CD4-positive, alpha-beta T cell treated with Interleukin-1 beta for 1 hour (primary cell): ENCODE data around the gene GADL1.

Source experiments
- DNase-seq, 2 donors: peaks; one replicate each; pipeline ENCODE4 v3.0.0-alpha.2; 2020 to 2022

Gene GADL1

DNA sequence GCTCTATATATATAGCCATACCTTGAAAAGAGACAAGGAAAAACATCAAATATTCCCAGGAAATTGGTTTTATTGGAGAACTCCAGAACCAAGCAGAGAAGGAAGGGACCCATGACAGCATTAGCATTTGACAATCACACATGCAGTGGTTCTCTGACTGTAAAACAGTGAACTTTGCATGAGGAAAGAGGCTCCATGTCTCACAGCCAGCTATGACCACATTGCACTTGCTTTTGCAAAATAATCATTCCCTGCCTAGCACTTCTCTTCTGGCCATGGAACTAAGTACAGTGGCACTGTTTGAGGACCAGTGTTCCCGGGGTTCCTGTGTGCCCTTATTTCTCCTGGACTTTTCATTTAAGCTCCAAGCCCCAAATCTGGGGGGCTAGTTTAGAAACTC lies 202.5 kb downstream of the GADL1 start:
- DNase-seq: no peak

DNA sequence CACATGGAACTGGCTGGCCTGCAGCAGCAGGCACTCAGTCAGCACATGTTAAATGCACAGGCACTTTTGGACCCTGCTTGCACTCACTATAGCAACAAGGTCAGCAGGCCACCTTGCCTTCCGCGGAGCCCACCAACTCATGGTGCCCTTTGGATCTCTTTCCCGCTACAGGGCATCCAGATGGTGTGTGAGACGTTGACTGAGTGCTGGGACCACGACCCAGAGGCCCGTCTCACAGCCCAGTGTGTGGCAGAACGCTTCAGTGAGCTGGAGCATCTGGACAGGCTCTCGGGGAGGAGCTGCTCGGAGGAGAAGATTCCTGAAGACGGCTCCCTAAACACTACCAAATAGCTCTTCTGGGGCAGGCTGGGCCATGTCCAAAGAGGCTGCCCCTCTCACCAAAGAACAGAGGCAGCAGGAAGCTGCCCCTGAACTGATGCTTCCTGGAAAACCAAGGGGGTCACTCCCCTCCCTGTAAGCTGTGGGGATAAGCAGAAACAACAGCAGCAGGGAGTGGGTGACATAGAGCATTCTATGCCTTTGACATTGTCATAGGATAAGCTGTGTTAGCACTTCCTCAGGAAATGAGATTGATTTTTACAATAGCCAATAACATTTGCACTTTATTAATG lies 203.1 kb downstream of the GADL1 start:
- DNase-seq: no peak

DNA sequence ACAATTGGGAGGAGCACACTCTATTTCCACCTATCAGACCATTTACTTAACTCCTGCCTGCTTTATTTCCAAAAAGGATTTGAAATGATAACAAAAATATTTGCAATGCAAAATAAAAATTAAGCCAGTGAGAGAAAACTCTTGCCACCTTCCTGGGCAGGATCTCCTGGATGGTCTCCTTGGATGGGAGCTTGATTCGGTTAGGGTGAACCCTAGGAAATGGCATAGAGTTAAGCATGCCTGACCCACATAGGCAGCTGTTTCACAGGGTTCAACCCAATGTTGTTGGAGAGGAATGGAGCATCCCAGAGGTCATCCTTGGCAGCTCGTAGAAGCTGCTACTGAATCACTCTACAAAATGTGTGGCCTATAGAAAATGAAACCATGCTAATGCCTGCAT lies 204.3 kb downstream of the GADL1 start:
- DNase-seq: no peak

DNA sequence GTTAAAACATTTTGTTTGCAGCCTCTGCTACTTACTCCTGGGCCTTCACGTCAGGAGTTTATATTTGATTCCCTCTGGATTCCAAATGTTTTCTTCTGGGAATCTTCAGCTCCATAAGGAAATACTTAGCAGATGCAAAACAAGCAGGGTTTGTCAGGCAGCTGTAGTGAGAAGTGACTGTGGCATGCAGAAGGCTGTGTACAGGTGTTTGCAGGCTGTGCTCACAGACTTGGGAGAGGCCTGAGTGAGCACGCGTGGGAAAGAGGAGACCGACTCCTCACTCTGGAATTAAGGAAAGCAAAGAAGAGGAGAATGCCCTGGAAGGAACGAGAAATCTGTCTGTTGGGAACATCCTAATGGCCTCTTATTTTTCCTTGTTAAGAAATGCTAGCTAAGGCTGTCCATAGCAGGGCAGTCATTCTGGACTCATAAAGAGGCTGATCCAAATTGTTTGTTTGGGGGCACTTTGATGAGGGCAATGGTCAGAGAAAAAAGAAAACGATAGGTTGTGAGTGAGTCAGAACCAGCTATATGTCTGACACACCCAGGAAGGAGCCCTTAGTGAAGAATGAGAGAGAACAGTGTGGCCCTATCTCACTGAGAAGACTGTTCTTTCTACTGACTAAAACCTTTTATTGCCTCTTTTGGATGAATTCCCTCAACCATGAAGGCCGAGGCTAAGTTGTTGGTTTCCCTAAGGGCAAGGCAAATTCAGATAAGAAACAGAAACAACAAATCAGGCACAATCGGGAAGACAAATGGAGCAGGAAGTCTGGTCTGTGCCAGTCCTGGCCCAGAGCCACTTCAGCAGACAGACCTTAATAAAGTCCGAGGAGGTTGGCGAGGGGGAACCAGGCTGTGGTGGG lies 205.5 kb downstream of the GADL1 start:
- no peak for DNase-seq

DNA sequence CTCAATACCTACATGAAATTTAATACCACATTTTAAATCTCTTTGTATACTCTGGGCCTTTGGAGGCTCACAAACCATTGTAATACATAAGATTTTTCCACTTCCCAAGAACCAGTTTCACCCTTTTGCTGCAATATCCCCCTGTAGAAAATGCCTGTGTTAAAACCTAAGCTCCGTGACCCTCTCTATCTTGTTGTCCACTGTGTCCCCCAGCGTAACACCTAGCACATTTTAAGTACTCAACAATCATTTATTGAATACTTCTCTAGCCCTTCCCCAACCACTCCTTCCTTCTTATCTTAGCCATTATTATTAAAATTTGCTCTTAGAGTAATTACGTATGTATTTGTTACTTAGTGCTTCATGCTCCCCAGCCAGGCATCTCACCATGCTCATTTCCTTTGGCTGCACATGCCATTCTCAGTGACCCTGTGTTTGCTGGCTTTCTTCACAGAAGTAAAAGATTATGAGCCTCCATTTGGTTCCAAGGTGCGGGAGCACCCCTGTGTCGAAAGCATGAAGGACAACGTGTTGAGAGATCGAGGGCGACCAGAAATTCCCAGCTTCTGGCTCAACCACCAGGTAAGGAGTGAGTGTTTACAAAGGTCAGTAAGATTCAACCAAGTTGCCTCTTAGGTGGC lies 206.4 kb downstream of the GADL1 start:
- DNase-seq: no peak

DNA sequence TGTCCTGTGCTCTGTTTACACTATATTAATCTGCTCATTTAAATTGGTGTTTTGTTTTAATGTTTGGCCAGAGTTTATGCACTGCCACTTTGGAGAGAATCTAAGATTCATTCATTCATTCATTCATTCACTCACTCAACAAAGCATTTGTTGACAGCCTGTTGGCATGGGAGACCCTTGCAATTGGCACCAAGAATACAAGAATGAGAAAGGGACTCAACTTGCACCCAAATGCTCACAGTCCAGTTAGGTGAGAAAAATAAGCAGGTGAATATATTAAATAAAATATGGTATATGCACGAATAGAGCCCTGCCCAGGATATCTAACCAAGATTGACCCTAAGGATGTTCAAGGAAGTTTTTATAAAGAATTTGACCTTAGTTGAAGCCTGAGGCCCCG lies 207.7 kb downstream of the GADL1 start:
- no peak for DNase-seq

DNA sequence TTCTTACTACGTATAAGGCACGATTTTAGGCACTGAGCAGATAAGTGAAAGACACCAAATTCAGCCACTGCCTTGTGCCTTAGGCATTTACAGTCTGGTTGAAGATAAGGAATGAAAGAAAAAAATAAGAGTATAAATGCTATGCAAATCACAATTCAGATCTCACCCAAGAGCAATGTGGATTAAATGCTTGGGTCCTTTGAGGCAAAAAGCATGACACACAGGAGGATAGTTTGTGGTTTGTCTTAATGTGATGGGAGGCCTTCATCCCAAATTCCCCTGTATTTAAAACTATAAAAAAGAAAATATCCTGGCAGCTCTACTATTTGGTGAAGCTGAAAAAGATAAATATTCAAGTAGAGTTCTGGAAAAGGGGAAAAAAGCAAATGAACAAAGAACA lies 208.3 kb downstream of the GADL1 start:
- DNase-seq: no peak

DNA sequence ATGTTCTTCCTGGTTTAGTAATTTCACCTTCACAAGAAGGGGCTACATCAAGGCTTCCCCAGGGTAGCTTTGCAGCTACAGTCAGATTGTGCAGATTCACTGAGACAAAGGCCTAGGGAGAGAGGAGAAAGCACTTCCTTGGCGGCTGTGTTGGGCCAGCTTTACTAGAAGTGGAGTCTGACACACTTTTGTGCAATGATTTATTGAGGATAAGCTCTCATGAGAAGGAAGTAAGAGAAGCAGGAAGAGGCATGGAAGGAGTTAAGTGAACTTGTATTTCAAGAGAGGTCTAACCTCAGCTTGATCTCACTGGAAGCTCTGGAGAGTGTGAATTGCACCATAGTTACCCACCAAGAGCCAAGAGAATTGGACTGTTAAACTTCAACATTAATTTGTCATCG lies 209.2 kb downstream of the GADL1 start:
- no peak for DNase-seq

DNA sequence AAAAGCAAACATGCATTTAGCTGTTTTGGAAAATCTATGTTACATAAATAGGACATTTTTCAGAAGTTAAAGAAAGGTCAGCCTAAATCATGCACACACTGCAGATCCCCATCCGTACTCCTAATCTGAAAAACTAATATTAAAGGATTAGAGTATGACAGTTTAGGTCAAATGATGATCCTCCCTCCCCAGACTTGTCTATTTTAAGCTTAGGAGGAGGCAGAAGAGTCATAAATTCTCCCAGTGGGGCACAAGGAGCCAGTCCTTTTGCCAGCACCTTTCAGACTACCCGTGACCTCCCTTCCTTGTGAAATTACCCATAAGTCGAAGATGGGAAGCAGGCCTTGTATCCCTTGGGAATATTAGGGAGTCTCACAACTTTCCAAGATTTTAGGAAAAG lies 210.1 kb downstream of the GADL1 start:
- no peak for DNase-seq

DNA sequence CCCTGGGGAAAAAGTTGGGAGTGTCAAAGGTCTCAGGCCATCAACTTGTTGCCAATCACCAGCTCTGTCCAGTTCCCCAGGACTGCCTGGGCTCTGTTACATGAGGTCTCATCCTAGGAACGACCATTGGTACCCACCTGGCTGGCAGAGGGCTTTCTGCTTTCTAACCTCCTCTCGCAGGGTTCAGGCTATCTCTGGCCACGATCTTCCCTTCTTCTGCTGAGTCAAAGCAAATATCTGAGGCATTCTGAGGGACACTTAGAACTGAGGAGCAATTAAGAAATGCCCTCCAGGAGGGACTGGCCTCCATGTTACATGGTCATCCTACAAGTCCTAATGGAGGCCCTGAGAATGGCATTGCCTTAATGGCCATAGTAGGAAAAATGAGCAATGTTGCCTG lies 210.7 kb downstream of the GADL1 start:
- DNase-seq: no peak

DNA sequence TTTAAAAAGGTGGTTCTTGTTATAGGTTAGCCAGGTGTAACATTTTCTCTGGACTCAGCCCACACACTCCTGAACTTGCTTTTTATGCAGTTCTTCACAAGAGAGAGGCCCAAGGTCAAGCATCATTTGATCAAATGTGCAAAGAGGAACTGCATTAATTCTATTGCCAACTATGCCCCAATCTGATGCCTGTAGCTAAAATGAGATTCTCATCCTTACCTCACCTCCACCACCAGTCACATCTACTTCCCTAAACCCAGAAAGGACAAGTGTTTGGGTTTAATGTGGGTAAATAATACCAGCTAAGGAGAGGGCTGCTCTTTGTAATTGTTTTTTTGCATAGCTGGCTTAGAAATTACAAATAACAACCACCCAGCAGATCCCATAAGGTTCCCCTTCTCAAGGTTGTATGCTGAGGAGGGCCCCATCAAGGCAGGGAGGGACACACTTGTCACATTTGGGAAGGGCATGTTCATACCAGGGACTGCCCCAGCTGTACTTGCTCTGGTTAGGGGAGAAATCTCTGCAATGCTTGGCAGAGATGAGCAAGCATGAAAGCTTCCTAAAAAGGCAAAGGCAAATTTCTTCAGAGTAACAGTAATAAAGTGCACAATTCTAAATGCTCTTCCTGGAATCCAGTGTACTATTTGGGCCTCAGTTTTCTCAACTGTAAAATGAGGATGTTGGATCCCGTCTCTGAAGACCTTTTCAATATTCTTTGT lies 211.9 kb downstream of the GADL1 start:
- DNase-seq: no peak

DNA sequence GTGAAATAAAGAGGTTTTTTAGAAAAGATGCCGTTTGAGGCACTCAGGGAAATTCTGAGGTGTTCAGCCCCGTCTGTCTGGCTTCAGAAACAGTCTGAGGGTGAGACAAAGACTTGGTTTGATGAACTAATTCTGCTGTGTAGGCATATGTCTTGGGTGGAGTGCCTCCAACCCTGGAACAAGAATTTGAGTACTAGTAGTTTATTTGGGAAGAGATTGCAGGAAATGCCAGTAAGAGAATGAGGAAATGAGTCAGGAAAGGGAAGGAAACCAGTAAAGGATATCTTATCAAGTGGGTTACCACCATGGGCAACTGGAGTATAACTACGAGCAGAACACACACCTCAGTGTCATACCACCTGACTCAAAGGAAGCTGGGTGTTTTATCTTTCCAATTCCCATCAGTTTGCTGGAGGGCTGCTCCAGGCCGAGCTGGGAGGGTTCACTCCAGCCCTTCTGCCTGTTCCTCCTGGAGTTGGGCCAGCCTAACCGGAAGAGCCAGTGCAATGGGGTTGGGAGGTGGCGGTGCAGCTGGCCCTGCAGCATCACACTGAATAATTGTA lies 212.7 kb downstream of the GADL1 start:
- no peak for DNase-seq

DNA sequence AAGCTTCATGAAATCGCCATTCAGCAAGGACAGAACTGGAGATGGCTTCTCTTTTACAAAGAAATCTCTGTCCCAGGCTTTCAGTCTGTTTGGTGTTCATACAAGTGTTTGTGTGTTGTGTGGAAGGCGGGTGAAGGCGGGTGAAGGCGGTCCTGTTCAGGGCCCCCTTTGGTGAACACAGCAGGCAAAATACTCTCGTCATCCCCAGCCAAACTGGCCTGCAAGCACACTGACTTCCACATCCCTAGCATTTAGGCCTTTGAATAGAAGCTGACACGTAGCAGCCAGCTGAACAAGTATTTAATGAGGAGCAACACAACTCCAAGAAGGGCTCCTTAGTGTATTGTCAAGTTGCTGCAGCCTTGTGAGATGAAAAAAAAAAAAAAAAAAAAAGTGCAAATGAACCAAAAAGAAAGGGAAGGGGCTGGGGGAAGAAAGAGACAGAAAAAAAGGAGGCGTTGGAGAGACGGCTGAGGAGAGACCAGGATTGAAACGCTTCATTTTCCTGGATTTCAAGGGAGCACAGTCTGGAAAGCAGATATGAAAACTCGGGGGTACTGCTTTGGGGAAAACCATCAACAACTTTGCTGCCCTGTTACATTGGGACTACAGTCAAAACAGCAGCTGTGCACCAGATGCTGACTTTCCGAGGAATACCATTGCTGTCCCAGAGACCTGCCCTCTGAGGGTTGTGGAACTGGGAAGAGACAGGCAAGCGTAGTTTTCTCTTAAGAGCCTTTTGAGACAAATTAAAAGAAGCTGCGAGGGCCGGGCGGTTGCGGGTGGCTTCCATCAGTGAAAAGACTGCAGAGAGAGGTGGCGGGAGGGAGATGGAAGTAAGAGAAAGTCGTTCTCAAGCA lies 213.4 kb downstream of the GADL1 start:
- no peak for DNase-seq

DNA sequence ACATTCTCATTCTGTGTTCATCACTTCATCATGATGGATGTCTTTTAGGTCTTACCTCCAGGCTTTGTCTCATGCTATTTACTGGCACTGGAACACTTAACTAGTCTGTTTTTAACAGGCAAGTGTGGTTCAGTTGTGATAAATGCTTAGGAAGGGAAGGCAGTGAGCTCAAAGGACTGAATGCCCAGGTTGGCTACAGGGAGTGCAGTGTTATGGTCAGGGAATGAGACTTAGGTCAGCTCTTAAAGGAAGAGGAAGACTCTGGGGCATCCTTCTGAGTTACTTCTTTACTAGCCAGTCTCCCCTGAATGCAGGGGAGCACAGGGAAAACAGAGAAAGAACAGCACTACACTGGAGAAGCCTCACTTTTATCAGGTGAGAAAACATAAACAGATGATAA lies 215.4 kb downstream of the GADL1 start:
- DNase-seq: no peak

DNA sequence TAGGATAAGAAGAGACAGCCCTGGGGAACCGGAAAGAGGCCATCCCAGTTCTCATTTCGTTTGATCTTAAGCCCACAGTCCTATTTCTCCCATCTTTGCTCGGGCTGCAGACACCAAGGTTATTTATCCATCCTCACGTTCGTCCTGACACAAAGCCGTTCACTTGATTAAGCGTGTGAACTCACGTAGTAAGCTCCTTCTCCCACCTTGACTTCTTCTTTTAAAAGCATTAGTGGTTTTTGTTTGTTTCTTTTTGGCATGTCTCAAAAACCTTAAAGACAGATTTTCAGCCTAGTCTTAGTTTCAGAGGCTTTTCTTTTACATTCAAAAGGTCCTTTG lies 217.1 kb downstream of the GADL1 start:
- DNase-seq: no peak

DNA sequence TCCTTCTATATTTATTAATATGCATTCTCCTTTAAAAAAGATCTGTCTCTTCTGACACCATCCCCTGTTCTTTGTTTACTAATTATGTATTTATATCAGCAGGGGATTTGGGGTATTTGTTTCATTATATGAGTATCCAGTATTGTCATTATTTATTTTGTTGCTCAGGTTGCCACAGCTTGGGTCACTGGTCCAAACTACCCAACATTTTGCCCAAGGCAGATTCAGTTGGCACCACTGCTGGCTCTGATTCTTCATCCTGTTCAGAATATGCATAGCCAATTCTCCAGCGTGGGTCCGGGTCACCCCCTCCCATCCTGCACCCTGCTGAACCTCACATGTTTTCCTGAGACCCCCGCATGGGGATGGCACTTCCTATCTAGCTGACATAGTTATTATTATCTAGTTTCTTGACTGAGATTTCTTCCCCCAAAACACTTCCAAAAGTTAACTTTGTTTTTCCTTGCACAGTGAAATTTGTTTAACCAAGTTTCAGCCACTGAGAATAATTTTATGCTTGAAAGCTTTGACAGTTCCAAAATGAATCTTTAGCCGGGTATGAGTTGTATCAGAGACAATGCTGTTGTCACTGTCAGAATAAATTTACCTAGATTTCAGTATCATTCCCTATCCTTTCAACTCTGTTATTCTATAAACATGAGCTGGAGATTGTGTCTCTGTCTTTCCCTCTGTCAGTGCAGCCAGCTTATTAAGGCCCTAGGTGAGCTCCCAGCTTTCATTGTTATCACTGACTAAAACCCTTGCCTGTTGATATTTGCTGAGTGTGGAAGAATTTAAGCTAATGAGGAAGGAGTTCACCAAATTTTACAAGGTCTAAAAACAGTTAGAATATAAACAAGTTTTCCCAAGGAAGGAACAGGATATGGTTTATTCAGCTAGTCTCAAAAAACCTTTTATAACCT lies 217.8 kb downstream of the GADL1 start:
- DNase-seq: no peak
